Trophoblast cell (in vitro differentiated cells and primary cell): ENCODE measurements around the gene TMEM141.

Experiments
- DNase-seq, 2 donors: peaks; one replicate each; pipeline ENCODE4 v3.0.0-alpha.2; 2016
- H2AFZ ChIP-seq: 2 replicates; pipeline ENCODE4 v1.6.1; 2013; ENCODE audit warnings: low read length, moderate library complexity, mild to moderate bottlenecking; ENCODE audit not compliant: insufficient read depth, poor library complexity
- H2AK5ac ChIP-seq: 2 replicates; pipeline ENCODE4 v1.6.1; 2013; ENCODE audit warnings: mild to moderate bottlenecking, low read length
- H2BK120ac ChIP-seq: 2 replicates; pipeline ENCODE4 v1.6.1; 2013; ENCODE audit warnings: low read length, mild to moderate bottlenecking, moderate library complexity; ENCODE audit not compliant: insufficient read depth, poor library complexity
- H2BK12ac ChIP-seq: 2 replicates; pipeline ENCODE4 v1.6.1; 2013; ENCODE audit warnings: mild to moderate bottlenecking, low read length, moderate library complexity
- H2BK5ac ChIP-seq: 2 replicates; pipeline ENCODE4 v1.6.1; 2013; ENCODE audit warnings: low read length, low read depth, moderate library complexity, mild to moderate bottlenecking; ENCODE audit not compliant: poor library complexity
- H3K14ac ChIP-seq: 2 replicates; pipeline ENCODE4 v1.6.1; 2013; ENCODE audit warnings: mild to moderate bottlenecking, low read length
- H3K18ac ChIP-seq: 2 replicates; pipeline ENCODE4 v1.6.1; 2013; ENCODE audit warnings: mild to moderate bottlenecking, low read length
- H3K23ac ChIP-seq: 2 replicates; pipeline ENCODE4 v1.6.1; 2013; ENCODE audit warnings: low read length
- H3K27ac ChIP-seq: 2 replicates; pipeline ENCODE4 v1.5.1; 2013; ENCODE audit warnings: low read depth, mild to moderate bottlenecking, inconsistent platforms, low read length, moderate library complexity
- H3K27me3 ChIP-seq: 2 replicates; pipeline ENCODE4 v1.6.1; 2013; ENCODE audit warnings: inconsistent platforms, mild to moderate bottlenecking, low read length, moderate library complexity; ENCODE audit not compliant: insufficient read depth
- H3K36me3 ChIP-seq, 2 experiments: 1 replicate in 1 of 2; 2 replicates in 1 of 2; pipeline ENCODE4 v1.6.1; 2013; ENCODE audit warnings: low read length in 2 of 2, mild to moderate bottlenecking in 2 of 2, moderate library complexity in 1 of 2; ENCODE audit not compliant: insufficient read depth in 2 of 2, control insufficient read depth in 1 of 2
- H3K4ac ChIP-seq: 2 replicates; pipeline ENCODE4 v1.6.1; 2013; ENCODE audit warnings: low read depth, mild to moderate bottlenecking, low read length, moderate library complexity
- H3K4me1 ChIP-seq, 2 experiments: 1 replicate in 1 of 2; 2 replicates in 1 of 2; pipeline ENCODE4 v1.6.1; 2013; ENCODE audit warnings: low read length in 2 of 2, mild to moderate bottlenecking in 2 of 2, moderate library complexity in 1 of 2; ENCODE audit not compliant: insufficient read depth in 2 of 2, control insufficient read depth in 1 of 2
- H3K4me2 ChIP-seq: 2 replicates; pipeline ENCODE4 v1.6.1; 2013; ENCODE audit warnings: inconsistent platforms, mild to moderate bottlenecking, low read length, moderate library complexity
- H3K4me3 ChIP-seq: 2 replicates; pipeline ENCODE4 v1.5.1; 2013; ENCODE audit warnings: mild to moderate bottlenecking, low read depth, low read length, inconsistent platforms
- H3K79me1 ChIP-seq: one replicate; pipeline ENCODE4 v1.6.1; 2013; ENCODE audit warnings: low read length
- H3K79me2 ChIP-seq: 2 replicates; pipeline ENCODE4 v1.6.1; 2013; ENCODE audit warnings: low read length, mild to moderate bottlenecking; ENCODE audit not compliant: control insufficient read depth, insufficient read depth, poor library complexity
- H3K9ac ChIP-seq: 2 replicates; pipeline ENCODE4 v1.6.1; 2013; ENCODE audit warnings: mild to moderate bottlenecking, low read length
- H3K9me3 ChIP-seq: 2 replicates; pipeline ENCODE4 v1.6.1; 2013; ENCODE audit warnings: low read depth, mild to moderate bottlenecking, control low read depth, inconsistent platforms, low read length; ENCODE audit not compliant: insufficient read depth
- H4K12ac ChIP-seq: 2 replicates; pipeline ENCODE4 v1.6.1; 2013; ENCODE audit warnings: low read depth, mild to moderate bottlenecking, low read length, moderate library complexity
- H4K8ac ChIP-seq: 2 replicates; pipeline ENCODE4 v1.6.1; 2013; ENCODE audit warnings: low read depth, mild to moderate bottlenecking, low read length, moderate library complexity
- H4K91ac ChIP-seq: one replicate; pipeline ENCODE4 v1.6.1; 2013; ENCODE audit warnings: low read depth, mild to moderate bottlenecking, low read length, moderate library complexity
- WGBS: extraction: QIAGEN DNeasy Blood & Tissue Kit; methylation state at CpG from one replicate; pipeline ENCODE4 v1.1.7; 2013; ENCODE audit warnings: missing lambda C conversion rate; ENCODE audit not compliant: insufficient read length, insufficient coverage; ENCODE audit errors: extremely low coverage; 5-methylcytosine and 5-hydroxymethylcytosine counted together

The TMEM141 gene

DNA sequence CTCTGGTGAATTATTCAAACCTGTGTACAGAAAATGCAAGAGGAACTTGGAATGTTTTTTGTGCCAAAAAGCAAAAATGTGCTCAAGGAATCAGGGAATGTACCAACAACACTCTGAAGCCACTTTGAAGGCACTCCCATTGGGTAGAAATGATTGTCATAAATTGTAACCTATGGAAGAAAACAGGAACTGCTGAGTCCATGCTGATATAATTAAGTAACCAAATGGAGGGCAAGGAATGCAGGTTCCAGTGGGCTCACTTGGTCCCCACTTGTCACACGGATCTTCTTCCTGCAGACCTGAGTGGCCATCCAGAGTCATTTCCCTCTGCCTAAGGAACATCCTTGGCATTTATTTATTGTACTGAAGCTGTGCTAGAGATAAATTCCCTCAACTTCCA lies 39.9 kb upstream of the TMEM141 start:
- Histone ChIP-seq H4K12ac (no peak overlapping the region), H4K8ac (no peak overlapping the region), H3K27ac (no peak overlapping the region), H3K4me2 (no peak overlapping the region), H3K79me2 (no peaks in the 10 kb centered on the region), H2BK5ac (no peak overlapping the region), H2BK120ac (no peak overlapping the region), H2AFZ (no peak overlapping the region), H3K9ac (no peak overlapping the region), H3K18ac (no peak overlapping the region), H3K4me3 (no peak overlapping the region), H2AK5ac (no peak overlapping the region), H3K23ac (no peak overlapping the region), H3K27me3 (no peaks in the 10 kb centered on the region), H3K79me1 (no peaks in the 10 kb centered on the region), H3K14ac (no peak overlapping the region), H2BK12ac (no peak overlapping the region), H3K4me1 (no peaks in the 10 kb centered on the region), H3K4ac (no peak overlapping the region), H3K9me3 (peaks cover 10% of the 10 kb centered on the region), H4K91ac (no peak overlapping the region), H3K36me3 (no peaks in the 10 kb centered on the region)
- no peak for DNase-seq
- no CpG with 5 or more reads among the region's 1 CpG for WGBS

DNA sequence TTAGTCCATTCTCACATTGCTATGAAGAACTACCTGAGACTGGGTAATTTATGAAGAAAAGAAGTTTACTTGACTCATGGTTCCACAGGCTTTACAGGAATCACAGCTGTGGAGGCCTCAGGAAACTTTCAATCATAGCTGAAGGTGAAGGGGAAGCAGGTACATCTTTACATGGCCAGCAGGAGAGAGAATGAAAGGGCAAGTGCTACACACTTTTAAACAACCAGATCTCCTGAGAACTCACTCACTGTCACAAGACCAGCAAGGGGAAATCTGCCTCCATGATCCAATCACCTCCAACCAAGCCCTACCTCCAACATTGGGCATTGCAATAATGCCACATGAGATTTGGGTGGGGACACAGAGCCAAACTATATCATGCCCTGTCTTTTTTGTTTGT lies 39.3 kb upstream of the TMEM141 start:
- DNase-seq, result no peak
- Histone ChIP-seq H2BK12ac (no peak overlapping the region), H2AFZ (no peak overlapping the region), H3K4me2 (no peak overlapping the region), H3K9ac (no peak overlapping the region), H3K36me3 (no peaks in the 10 kb centered on the region), H3K9me3 (peaks cover 11% of the 10 kb centered on the region), H3K27me3 (no peaks in the 10 kb centered on the region), H3K4me1 (no peaks in the 10 kb centered on the region), H3K23ac (no peak overlapping the region), H4K12ac (no peak overlapping the region), H3K18ac (no peak overlapping the region), H2BK120ac (no peak overlapping the region), H4K8ac (no peak overlapping the region), H2BK5ac (no peak overlapping the region), H3K79me1 (no peaks in the 10 kb centered on the region), H3K4ac (no peak overlapping the region), H3K4me3 (no peak overlapping the region), H3K79me2 (no peaks in the 10 kb centered on the region), H3K27ac (no peak overlapping the region), H2AK5ac (no peak overlapping the region), H3K14ac (no peak overlapping the region), H4K91ac (no peak overlapping the region)

DNA sequence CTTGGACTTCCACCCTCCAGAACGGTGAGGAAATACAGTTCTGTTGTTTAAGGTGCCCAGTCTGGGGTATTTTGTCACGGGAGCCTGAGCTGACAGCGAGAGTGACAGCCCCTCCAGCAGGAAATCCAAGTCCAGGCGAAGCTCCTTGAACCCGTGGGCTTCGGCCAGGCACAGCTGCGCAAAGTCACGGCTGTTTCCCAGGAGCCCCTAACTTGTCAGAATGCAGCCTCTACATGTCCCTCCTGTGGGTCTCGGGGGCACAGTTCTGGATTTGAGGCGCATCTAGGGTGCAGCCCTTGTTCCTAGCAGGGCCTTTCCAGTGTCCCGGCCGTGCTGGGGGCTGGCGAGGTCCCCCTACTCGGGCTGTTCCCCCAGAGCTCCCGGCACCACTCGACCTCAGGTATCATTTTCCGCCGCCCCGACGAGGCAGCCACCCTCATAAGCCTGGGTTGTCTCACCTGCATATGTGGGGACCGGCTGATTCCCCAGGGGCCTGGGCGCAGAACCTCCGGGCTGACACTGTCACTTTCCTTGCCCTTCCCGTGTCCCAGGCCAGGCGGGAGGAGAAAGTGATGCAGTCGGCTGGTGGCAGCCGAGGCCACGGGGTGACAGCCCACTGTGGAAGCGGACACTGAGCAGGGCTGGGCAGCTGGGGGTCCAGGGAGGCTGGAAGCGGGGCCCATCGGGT lies 37.6 kb upstream of the TMEM141 start:
- Histone ChIP-seq H2BK12ac (no peak overlapping the region), H4K12ac (no peak overlapping the region), H3K23ac (no peak overlapping the region), H3K79me1 (no peaks in the 10 kb centered on the region), H3K27me3 (no peaks in the 10 kb centered on the region), H3K36me3 (no peaks in the 10 kb centered on the region), H3K9me3 (peaks cover 11% of the 10 kb centered on the region), H3K27ac (no peak overlapping the region), H3K4ac (no peak overlapping the region), H3K18ac (no peak overlapping the region), H3K4me2 (no peak overlapping the region), H3K4me3 (no peak overlapping the region), H2AK5ac (no peak overlapping the region), H2BK120ac (no peak overlapping the region), H3K9ac (no peak overlapping the region), H3K79me2 (no peaks in the 10 kb centered on the region), H4K91ac (no peak overlapping the region), H3K4me1 (no peaks in the 10 kb centered on the region), H2BK5ac (no peak overlapping the region), H2AFZ (no peak overlapping the region), H3K14ac (no peak overlapping the region), H4K8ac (no peak overlapping the region)
- no peak for DNase-seq
- WGBS, result no CpG with 5 or more reads among the region's 31 CpGs

DNA sequence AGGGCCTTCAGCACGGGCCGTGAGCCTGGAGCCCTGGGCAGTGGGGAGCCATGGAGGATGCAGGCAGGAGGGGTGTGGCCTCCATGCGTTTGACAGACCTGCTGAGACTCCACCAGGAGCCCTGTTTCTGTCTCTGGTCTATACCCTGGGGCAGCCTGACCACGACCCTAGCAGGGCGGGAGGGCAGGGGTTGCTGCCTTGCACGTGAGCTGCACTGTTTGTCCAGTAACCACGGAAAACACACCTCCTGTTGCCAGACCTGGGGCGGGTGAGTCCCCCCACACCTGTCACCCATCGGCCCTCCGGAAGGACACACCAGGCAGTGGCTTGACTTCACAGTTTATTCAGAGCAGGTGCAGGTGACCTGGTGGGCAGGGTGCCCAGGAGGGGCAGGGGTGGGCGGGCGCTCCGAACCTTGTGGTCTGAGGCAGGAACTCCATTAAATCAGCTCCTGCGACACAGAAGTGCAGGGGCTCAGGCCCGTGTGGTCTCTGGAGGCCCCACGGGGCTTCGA lies 37.0 kb upstream of the TMEM141 start:
- H2BK12ac ChIP-seq, result no peak overlapping the region
- H3K23ac ChIP-seq, result no peak overlapping the region
- no peaks in the 10 kb centered on the region for H3K27me3 ChIP-seq
- DNase-seq, result no peak
- H3K4me1 ChIP-seq, result no peaks in the 10 kb centered on the region
- no peak overlapping the region for H4K91ac ChIP-seq
- no peak overlapping the region for H4K8ac ChIP-seq
- no peaks in the 10 kb centered on the region for H3K79me1 ChIP-seq
- H2BK120ac ChIP-seq, result no peak overlapping the region
- H3K9ac ChIP-seq, result no peak overlapping the region
- no peak overlapping the region for H4K12ac ChIP-seq
- no peak overlapping the region for H3K27ac ChIP-seq
- H2AK5ac ChIP-seq, result no peak overlapping the region
- H3K4ac ChIP-seq, result no peak overlapping the region
- no peaks in the 10 kb centered on the region for H3K36me3 ChIP-seq
- H2AFZ ChIP-seq, result no peak overlapping the region
- H2BK5ac ChIP-seq, result no peak overlapping the region
- H3K79me2 ChIP-seq, result no peaks in the 10 kb centered on the region
- no peak overlapping the region for H3K4me3 ChIP-seq
- H3K4me2 ChIP-seq, result no peak overlapping the region
- H3K14ac ChIP-seq, result no peak overlapping the region
- no peak overlapping the region for H3K18ac ChIP-seq
- H3K9me3 ChIP-seq, result peaks cover 11% of the 10 kb centered on the region
- WGBS, result no CpG with 5 or more reads among the region's 17 CpGs
